ENCODE results near the gene LACTB.

Gene LACTB

DNA sequence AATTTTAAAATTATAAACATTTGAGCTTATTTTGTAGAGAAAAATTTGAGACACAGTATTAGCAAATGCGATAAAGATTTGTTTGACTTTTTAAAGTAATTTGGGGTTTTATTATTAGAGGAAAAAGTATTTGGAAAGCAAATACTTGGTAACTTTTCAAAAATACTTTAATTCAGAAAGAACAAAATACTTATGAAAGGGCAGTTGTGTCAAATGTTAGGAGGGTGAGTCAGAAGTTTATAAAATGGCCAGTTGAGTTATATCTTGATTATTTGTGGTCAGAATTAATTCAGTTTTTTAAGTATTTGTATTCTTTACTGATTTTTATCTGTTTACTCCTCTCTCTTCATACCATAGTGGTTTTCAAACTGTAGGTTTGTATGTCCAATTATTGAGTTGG lies 12.1 kb downstream of the LACTB start:
- no peak for DNase-seq (ENCODE audit: low read depth)

DNA sequence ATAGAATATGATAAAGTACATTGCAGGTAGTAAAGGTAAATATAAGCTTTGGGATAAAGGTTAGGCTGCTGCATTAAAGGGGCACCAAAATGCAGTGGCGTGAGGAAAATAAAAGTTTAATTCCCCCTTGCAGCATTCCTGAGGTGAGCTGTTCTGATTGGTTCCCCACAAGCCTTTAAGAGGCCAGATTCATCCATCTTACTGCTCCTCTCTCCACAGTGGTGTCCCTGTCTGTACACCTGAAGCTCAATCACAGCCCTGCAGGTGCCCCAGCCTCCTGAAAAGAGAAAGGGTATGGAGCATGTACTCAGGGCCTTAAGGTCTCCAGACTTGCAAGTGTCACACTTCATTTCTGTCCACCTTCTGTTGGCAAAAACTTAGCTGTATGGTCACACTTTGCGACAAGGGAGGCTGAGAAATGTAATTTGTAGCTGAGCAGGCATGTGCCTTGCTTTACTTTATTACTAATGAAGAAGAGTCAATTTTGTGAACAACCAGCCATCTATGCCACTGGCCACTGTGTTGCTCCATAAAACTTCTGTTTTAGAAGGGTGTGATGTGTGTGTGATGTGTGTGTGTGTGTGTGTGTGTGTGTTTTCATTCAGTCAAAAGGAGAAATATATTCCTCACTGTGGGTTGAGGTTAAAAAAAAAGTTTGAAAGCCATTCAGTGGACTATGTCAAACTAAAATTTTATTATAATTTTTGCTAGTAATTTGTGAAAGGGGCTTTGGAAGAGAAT lies 12.8 kb downstream of the LACTB start:
- DNase-seq (ENCODE audit: low read depth) = no peak

DNA sequence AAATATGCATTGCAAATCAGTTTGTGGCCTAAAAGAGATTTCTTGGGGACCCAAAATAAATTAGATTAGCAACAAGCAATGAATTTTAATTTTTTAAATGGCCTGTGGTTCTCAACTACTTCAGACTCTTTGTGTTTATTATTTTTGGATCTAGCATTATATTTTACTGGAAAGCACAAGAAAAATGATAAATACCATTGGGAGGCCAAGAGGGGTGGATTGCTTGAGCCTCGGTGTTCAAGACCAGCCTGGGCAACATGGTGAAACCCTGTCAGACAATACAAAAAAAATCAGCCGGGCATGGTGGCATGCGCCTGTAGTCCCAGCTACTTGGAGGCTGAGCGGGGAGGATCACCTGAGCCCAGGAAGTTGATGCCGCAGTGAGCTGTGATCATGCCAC lies 13.6 kb downstream of the LACTB start:
- no peak for DNase-seq (ENCODE audit: low read depth)

DNA sequence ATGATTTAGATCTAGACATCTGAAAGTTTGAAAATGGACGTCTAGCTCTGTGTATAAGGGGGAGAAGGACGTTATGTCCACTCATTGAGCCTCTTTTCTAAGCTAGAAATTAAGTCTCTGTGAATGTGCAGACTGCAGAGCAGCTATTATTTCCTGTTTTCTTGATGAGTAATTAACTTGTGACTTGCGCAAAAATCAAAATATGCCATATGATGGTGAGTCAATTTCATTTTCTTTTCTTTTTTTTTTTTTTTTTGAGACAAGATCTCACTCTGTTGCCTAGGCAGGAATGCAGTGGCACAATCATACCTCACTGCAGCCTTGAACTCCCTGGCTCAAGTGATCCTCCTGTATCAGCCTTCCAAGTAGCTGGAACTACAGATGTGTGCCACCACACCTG lies 14.1 kb downstream of the LACTB start:
- peak; percentile 71 for DNase-seq (ENCODE audit: low read depth)

DNA sequence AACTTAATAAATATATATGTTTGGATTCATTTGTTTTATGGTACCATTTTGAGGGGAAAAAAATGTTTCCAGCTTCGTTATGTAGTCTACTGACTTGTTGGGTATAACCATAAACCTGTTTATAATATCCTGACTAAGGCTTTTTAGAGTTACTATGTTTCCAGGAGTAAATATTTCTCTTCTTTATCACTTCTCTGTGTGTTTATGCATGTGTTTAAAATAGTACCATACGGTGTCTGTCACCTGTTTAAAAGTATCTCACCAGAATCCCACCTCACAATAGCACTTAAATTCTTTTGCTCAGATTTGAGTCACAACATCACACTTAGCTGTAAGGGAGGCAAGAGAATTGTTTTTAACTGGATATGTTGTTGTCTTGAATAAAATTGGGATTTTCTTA lies 15.1 kb downstream of the LACTB start:
- no peak for DNase-seq (ENCODE audit: low read depth)

DNA sequence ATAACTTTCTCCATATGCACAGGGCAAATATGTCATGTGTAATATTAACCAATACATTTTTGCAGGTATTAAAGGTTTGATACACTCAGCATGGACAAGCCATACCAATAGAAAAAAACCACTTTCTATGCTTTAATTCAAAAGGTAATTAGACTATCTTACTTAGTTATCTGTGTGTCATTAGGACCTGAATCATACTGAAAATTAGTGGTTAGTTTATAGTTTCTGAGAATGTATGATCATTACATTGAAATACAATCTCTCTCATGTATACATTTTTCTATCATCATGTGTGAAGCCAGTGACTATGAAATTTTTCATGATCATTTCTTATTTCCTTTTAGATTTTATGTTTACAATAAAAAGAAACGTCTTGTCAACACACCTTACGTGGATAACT lies 19.3 kb downstream of the LACTB start:
- no peak for DNase-seq (ENCODE audit: low read depth)

DNA sequence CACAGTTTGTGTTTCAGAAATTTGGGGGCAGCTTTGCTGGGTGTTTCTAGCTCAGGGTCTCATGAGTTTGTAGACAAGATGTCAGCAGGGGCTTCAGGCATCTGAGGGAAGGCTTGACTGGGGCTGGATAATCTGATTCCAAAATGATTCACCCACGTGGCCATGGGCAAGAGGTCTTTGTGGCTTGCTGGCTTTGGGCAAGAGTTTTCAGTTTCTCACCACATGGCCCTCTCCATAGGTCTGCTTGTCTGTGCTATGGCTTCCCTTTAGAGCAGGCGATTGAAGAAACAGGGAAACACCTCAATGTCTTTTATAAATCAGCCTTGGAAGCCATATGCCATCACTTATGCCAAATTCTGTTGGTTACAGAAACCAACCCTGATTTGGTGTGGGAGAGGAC lies 23.8 kb downstream of the LACTB start:
- DNase-seq (ENCODE audit: low read depth) = no peak

DNA sequence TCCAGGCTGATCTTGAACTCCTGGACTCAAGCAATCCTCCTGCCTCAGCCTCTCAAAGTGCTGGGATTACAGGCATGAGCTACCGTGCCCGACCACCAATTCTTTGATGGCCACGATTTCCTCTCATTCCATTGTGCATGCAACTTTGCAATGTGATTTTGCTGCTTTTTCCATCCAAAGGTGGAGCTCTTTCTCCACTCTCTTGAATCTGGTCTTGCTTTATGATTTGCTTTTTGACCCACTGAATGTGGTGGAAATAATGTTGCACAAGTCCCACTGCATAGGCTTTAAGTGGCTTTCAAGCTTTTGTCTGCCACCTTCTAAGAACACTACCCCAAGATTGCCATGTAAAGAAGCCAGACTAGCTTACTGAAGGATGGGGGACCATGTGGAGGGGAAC lies 25.0 kb downstream of the LACTB start:
- DNase-seq (ENCODE audit: low read depth) = no peak

DNA sequence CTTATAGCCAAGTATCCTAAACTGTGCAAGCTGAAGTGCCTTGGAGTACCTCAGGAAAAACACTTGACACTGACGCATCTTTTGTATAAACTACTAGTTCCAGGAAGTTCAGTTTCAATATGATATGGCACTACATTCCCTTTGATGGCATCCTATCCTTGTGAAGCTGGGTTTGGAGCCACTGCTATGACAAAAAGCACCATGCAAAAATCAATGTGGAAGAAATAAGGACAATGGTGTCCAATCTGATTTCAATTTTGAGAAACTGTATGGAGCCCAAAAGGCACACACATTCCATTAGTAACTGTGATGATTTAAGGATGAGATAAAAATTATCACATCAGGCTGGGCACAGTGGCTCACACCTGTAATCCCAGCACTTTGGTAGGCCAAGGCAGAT lies 30.0 kb downstream of the LACTB start:
- DNase-seq (ENCODE audit: low read depth) = no peak

DNA sequence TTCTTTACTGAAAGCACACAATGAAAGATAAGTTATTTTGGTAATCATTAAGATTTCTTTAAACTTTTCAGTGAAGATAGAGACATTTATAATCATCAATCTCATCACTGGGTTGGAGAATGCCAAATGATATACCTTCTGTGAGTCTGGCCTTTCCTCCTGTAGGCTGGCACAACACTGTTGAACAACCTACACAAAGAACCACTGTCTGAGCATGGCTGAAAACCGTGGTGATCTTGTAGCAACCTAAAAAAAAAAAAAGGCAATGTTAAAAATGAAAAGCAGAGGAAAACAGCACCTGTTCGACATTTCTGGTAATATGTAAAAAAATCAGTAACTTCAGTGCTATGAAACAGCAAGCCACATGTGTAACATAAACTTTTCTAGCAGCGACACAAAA lies 33.8 kb downstream of the LACTB start:
- DNase-seq (ENCODE audit: low read depth) = no peak

DNA sequence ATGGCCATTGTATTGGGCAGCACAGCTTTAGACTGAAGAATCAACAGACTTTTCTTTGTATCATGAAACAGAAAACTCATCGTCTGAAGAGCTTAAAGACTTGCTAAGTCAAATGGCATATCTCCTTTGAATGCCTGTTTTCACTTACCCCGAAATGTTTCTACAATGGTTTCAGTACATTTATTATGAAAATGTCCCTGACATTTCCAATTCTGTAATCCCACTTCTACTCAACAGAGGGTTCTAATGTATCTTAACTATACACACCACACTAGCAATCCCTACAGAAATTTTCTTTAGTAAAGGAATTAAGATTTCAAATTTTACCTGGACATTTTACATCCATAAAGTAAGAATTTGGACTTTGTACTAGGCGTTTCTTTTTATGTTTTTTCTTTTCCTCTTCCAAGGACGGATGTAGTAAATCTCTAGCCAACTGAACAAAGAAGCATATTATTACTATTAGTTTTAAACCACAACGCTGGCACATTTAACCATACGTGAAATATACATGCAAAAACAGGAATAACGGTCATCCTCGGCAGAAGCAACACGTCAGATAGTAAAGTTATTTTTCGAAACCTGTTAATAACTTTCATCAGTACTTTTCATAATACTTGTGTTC lies 34.5 kb downstream of the LACTB start:
- DNase-seq (ENCODE audit: low read depth) = no peak

DNA sequence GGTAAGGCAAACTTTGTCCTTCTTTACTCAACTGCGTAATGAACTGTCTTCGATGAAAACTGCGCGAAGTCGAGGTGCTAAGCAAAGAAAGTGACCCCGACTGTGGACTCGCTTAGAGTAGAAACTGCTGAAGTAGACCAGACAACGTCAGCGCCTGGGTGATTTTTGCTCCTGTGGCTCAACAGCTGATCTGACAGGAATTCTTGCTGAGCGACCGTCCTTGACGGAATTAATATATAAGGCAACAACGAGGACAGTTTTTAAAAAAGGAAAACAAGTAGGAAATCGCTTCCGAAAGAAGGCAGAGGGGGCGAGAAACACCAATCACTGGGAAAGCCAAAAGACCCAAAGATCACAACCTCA lies 35.1 kb downstream of the LACTB start:
- DNase-seq (ENCODE audit: low read depth) = no peak

DNA sequence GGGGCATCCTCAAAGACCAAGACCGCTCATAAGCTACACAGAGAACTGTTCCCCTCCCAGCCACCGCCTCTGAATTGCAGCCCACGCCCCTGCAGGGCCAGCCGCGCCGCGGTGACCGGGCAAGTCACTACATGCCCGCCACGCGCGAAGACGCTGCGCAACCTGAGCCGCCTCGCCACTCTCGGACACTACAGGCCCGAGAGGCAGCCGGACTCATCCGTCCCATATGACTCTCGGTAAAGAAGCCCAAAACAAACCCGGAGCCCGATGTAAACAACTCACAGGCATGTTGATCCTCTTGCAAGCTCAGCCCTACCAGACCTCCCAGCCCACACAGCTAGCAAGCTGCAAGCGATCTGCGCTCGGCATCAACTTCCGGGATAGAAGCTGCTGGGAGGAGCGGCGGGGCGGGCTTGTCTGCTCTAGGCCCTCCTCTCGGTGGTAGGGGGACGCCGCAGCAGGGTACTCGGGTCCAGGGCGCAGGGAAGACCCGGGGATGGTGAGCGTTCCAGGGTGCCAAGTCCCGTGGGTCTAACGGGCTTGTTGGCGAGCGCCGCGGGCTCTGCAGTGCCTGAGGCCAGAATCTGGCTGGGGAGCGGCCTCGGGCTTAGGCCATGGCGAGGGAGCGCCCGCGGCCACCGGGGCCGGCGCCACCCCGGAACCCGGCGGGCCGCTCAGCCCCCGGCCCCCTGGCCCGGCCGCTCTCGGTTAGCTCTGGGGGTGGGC lies 35.6 kb downstream of the LACTB start, which contains the start of gene RPS27L:
Gene RPS27L, minus strand, starts transcription at position 360 of the 726 bp plus-strand sequence. Its CDS starts 72 bp downstream, at position 288.
- DNase-seq (ENCODE audit: low read depth) = peak; percentile 82

DNA sequence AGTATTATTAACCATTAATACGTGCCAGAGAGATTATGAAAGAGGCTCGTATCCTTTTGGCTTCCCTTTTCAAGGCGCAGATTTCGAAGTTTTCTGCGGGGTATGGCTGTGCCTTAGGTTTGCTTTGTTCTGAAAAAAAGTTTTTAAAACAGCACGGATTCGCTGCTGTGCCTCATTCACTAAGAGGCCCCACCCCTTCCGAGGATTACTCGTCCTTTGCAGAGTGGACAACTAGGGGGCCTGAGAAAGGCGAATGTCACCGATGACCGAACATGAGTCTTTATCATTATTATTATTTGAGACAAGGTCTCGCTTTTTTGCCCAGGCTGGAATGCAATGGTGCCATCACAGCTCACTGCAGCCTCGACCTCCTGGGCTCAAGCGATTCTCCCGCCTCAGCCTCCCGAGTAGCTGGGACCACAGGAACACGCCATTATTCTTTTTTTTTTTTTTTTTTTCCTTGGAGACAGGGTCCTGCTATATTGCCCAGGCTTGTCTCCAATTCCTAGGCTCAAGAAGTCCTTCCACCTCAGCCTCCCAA lies 36.3 kb downstream of the LACTB start:
- DNase-seq (ENCODE audit: low read depth) = peak; percentile 64

DNA sequence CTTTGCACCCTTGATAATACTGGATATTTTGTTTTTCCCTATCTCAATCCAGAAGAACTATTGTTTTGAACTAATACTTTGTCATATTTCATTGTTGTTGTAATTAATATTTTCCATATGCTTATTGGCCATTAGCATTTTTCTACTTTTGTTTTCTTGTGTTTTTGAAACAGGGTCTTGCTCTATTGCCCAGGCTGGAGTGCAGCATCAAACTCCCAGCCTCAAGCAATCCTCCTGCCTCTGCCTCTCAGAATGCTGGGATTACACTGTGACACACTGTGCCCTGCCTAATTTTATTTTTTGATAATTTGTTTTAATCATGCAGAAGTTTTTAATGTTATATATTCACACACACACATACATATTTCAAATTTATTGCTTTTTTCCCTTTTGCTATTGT lies 39.0 kb downstream of the LACTB start:
- DNase-seq (ENCODE audit: low read depth) = no peak

DNA sequence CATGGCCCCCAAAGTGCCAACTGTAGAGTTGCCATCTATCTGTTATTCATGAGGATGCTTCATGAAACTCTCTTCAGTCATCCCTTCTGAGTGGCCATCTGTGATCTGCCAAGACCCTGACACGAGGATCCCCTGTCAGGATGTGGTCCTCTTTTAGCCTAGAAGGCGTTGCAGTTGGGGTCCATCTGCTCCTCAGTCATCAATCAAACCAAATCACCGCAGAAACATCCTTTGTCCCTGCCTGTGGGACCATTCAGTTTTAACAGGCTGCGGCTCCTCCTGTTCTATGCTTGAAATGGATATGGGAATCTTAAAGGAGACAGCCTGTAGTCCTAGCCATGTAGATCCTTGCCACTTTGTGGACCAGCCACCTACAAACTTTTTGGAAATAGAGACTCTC lies 41.6 kb downstream of the LACTB start:
- DNase-seq (ENCODE audit: low read depth) = no peak

DNA sequence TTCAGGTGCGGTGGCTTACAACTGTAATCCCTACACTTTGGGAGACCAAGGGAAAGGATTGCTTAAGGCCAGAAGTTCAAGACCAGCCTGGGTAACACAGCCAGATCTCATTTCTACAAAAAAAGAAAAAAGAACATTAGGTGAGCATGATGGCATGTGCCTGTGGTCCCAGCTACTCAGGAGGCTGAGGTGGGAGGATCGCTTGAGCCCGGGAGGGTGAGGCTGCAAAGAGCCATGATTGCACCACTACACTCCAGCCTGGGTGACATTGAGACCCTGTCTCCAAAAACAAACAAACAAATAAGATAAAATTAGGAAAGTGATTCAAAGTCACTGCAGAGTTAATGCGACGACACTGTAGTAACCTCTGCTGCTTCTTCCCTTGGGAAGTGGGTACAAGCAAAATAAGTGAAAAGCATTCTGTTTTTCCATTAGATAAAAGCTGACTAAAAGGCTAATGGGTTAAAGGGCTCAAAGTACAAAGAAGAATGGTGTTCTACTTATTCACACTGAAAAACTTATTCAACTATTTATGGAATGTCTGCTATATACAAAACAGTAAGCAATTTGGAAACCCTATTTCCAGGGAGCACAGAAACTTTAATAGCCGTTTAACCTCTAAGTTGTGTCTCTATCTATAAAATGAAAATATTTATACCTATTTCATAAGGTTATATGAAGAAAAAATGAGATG lies 43.7 kb downstream of the LACTB start:
- DNase-seq (ENCODE audit: low read depth) = no peak

DNA sequence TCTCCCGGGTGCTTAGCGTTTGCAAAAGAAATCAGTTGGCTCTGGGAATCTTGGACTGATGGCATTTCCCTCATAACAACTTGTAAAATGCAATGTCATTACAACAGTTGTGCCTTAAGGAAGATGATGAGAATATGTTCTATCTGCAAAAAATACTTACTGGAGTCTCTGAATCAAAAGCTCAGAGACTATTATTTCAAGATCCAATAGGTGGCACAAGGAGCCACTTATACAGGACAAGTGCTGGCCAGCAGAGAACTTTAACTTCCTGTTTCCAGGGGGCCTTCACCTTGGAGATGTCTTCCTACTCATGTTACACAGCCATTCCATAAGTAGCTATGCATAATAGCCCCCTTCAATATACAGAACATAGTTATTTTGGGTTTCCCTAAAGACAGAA lies 44.6 kb downstream of the LACTB start:
- DNase-seq (ENCODE audit: low read depth) = no peak

DNA sequence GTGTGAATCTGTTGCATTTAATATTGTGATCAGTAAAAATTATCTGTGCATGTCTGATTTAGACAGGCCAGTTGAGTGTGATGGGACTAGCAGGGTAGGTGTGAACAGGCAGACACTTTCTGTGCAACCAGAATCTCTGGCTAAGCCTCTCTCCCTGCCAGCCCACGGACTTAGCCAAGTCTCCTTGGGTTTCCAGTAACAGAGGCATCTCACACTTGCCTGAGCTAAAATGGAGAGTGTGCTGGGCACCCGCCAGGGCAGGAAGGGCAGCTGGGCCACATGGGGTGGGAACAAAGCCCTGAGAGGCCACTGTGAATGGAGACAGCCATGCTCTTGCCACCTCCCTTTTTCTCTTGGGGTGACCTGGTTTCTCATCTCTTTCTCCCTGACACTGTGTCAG lies 48.1 kb downstream of the LACTB start:
- DNase-seq (ENCODE audit: low read depth) = no peak

DNA sequence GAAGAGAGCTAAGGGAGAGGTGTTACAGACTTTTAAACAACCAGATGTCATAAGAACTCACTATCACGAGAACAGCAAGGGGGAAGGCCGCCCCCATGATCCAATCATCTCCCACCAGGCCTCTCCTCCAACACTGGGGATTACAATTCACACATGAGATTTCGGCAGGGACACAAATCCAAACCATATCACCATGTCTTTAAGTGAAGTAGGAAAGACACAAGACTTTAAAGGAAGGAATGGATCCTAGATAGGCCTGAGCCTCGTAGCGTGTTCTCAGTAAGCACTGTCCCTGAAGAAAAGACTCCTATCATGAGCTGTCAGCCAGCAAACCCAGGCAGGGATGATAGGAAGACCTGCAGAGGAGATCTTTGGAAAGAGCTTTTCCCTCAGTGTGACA lies 50.7 kb downstream of the LACTB start:
- no peak for DNase-seq (ENCODE audit: low read depth)

DNA sequence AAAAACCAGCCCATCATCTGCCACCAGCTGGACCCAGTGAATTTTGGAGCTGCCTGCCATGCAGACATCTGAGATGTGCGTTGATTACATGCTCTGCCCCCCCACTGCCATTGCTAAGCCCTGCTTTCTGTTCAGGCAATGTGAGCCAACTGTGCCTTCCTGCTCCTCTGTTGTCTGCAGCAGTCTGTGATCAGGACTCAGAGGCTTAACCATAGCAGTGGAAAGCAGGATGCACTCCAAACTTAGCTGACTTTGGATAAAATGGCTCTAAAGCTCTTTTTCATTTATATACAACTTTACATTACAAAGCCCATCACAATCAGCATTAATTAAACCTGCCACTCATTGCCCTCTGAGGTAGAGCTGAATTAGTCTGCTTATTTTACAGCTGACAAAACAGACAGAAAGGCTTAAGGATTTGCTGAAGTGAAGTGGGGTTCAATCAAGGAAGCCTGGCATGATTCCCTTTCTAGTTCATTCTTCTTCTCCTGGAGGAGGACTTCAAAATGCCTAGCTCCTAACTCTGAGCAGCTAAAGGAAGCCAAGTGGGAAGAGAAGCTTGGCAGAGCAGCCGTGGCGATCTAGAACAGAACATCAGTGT lies 51.3 kb downstream of the LACTB start:
- DNase-seq (ENCODE audit: low read depth) = no peak

DNA sequence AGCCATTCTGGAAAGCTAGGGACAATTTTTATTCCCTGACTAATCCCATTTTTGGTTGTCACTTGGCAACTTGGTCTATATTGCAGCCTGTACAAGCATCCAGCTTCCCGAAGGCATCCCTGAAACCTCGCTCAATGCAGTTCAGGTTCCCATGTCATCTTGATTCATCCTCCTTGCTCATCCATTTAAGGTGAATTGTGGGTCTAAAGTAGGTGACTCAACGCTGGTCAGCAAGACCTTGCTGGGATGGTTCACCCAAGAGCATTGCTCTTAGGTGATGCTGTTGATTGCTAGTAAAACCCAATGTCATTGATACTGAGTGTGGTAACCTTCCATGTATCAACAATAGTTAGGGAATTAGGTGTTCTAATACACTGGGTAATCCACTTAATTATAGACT lies 54.6 kb downstream of the LACTB start:
- no peak for DNase-seq (ENCODE audit: low read depth)
